Epithelial cell of proximal tubule (primary cell): ENCODE measurements around the gene TUBA3D. TPM values are rescaled to one million over a fixed set of nuclear protein-coding genes. Genes with fewer than 3 reads are reported as not detected.
"Not testable (repeated sequence)": the region's sequence is repeated elsewhere in the genome, so short reads cannot be mapped to it uniquely, and the experiment has no call there.

Source experiments
- DNase-seq: peaks from one replicate; pipeline ENCODE4 v3.0.0-alpha.2; 2011; ENCODE audit warnings: low read depth
- H3K4me3 ChIP-seq: 2 replicates; pipeline ENCODE4 v1.5.1; 2011; ENCODE audit warnings: low read depth, mild to moderate bottlenecking, low read length
- total RNA-seq: library from RNA; depleted of rRNA; stranded (reverse); fragments of >200 nt; gene quantifications from 2 replicates; pipeline ENCODE4 v1.2.3, GENCODE V29; 2015
- TF ChIP-seq, protein P1 (sequence below): conservative IDR thresholded peaks from 2 replicates; pipeline ENCODE4 v1.5.1; 2012; ENCODE audit warnings: low read depth, mild to moderate bottlenecking, low read length

The TUBA3D gene
- total RNA-seq, 1 donor from 2014 or later, result not detected

DNA sequence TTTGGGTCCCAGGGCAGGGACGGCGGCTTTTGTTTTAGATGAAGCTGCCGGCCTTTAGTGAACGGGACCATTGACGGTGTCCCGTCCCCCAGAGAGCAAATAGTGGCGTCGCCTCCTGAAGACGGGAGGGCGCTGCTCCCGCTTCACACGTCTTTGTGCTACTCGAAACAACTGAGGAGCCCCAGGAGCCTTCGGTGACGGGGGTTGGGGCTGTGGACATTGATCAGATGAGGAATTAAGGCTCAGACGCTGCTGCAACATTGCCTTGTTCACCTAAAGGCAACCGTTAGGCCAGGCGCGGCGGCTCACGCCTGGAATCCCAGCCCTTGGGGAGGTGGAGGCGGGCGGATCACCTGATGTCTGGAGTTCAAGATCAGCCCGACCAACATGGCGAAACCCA is 444 bp downstream of the TUBA3D start:
- not testable (repeated sequence) for H3K4me3 ChIP-seq, DNase-seq

DNA sequence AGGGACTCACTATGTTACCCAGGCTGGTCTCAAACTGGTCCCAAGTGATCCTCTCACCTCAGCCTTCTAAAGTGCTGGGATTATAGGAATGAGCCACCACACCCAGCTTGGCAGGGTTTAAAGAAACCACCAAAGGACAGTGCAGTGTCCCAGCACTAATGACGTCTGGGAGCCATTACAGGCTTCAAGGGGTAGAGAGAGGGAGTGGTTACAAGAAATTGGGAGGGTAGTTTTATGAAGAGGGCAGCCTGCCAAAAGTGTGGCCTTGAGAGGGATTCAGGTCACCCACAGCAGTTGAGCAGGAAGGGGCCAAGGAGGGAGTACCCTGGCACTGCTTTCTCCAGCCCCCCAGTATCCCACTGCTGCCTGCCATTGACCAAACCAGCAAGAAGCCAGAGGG is 1.3 kb downstream of the TUBA3D start:
- not testable (repeated sequence) for DNase-seq, H3K4me3 ChIP-seq

DNA sequence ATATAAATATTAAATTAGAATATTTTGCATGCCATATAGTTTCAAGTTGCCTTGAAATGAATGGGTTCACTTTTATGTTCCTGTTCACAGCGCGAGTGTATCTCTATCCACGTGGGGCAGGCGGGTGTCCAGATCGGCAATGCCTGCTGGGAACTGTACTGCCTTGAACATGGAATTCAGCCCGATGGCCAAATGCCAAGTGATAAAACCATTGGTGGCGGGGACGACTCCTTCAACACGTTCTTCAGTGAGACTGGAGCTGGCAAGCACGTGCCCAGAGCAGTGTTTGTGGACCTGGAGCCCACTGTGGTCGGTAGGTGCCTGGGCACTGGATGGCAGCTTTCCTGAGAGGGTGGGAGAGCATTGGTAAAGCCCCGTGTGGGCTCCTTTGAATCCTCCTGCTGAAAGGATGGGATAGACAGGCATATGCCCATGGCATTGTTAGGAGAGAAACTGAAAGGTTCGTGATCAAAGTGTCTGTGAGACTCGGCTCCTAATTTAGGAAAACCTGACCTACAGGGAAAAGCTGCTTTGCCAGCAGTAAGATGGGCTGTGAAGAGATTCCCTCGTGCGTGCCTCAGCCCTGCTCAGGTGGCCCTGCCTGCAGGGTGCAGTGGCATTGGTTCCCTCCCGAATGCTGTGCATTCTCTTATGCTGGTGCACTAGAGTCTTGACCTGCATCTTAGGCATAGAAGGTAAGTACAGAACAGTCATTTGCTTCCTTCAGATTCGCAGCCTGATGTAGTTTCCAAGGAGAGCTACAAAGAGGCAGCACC is 2.3 kb downstream of the TUBA3D start:
- not testable (repeated sequence) for H3K4me3 ChIP-seq, DNase-seq

DNA sequence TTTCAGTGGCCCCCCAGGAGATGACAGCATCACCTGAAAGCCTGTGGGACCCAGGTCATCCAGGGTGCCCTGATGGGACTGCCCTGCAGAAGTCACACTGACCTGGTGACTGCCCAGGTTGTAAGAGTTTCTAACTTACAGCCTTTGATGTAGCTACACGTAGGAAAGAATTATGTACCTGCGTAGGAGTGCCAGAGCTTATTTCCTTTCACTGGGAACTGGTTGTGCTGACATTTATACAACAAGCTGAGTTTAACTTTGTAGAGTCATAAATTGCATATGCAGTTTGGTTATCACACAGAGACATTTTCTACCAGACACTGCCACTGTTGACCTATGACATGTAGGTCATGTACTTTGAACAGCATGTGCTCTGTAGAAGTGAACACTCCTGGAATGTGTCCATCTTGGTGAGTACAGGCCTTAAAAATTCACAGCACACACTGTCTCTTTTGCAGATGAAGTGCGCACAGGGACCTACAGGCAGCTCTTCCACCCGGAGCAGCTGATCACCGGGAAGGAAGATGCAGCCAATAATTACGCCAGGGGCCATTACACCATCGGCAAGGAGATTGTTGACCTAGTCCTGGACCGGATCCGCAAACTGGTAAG is 3.0 kb downstream of the TUBA3D start:
- DNase-seq, H3K4me3 ChIP-seq: not testable (repeated sequence)

- not testable (repeated sequence) for DNase-seq, H3K4me3 ChIP-seq
Measured at GRCh38 chr2:131480351-131480750, 4.4 kb downstream of the TUBA3D start.

DNA sequence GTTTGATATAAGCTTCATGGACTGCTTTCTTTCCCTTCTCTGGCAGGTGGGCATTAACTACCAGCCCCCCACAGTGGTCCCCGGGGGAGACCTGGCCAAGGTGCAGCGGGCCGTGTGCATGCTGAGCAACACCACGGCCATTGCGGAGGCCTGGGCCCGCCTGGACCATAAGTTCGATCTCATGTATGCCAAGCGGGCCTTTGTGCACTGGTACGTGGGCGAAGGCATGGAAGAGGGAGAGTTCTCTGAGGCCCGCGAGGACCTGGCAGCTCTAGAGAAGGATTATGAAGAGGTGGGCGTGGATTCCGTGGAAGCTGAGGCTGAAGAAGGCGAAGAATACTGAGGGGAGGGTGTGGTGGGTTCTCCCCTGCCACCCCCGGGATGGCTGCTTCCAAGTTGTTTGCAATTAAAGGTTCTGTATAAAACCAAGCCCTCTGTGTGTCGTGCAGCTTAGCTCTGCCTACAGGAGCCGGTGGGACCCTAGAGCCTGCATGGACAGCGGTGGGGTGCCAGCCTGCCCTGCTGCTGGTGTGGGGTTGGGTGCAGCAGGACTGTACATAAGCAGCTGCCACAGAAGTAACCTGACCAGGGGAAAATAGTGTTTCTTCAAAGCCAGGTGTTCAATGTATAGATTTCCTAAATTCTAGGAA is 6.7 kb downstream of the TUBA3D start:
- not testable (repeated sequence) for H3K4me3 ChIP-seq, DNase-seq

DNA sequence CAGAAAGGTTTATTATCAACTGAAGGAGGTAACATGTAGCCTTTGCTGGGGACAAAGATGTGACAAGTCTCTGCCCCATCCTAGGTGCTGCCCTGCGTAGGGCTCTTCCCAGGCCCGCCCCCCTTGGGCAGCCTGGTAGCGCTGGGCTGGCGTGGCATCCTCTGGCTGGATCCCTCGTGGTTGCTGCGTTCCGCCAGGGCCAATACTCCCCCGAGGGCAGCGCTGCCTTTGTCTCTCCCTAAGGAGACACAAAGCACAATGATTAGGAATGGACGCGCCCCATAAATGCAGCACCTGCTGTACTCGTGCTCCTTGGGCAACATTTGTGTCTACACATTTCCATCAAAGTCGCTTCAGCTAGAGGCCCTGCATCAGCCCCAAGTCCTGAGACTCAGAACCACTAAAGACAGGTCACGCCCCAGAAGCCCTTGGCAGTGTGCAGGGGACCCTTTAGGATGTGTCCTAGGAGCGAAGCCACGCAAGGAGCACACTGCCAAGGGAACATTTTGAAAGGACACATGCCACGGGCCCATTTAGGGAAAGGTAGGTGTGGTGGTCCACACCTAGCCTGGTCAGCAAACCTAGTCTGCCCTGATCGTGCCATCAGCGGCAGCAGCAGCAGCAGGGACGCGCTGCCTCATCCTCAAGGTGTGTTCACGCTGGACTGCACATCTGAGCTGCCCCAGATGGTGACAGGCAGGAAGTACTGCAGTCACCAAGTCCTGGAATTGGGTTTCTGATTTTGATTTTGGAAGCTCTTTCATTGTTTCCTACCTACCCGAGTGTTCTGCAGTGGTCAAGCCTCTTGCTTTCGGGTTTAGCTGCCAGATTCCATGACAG is 8.3 kb downstream of the TUBA3D start:
- not testable (repeated sequence) for DNase-seq, H3K4me3 ChIP-seq

- not testable (repeated sequence) for DNase-seq, H3K4me3 ChIP-seq
Measured at GRCh38 chr2:131484906-131485460, 9.1 kb downstream of the TUBA3D start.

DNA sequence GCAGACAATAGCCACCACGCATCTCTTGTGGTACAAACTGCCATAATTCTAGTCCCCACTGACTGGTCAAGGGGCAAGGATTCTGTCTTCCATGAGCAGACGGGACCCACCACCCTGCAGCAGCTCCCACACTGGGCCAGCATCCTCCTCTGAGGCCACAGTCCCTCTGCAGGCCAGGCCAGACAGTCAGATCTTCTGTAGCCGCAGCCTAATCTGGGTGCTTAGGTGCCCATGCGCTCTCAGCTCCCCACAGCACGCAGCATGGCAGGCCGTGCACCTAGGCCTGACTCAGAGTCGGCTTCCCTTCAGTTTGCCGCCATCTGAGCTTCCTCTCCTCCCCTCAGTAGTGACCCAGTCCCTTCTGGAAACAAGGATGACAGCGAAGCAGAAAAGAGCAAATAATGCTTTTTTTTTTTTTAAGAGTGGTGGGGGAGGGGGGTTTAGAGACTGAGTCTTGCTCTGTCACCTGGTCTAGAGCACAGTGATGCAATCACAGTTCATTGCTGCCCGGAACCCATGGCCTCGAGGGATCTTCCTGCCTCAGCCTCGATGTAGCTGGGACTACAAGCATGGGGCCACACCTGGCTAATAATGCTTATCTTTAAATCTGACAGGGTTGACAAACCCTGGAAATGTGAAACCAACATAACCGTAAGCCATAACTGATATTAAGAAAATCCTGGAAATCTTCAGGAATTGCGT is 10.4 kb downstream of the TUBA3D start:
- not testable (repeated sequence) for DNase-seq, H3K4me3 ChIP-seq

DNA sequence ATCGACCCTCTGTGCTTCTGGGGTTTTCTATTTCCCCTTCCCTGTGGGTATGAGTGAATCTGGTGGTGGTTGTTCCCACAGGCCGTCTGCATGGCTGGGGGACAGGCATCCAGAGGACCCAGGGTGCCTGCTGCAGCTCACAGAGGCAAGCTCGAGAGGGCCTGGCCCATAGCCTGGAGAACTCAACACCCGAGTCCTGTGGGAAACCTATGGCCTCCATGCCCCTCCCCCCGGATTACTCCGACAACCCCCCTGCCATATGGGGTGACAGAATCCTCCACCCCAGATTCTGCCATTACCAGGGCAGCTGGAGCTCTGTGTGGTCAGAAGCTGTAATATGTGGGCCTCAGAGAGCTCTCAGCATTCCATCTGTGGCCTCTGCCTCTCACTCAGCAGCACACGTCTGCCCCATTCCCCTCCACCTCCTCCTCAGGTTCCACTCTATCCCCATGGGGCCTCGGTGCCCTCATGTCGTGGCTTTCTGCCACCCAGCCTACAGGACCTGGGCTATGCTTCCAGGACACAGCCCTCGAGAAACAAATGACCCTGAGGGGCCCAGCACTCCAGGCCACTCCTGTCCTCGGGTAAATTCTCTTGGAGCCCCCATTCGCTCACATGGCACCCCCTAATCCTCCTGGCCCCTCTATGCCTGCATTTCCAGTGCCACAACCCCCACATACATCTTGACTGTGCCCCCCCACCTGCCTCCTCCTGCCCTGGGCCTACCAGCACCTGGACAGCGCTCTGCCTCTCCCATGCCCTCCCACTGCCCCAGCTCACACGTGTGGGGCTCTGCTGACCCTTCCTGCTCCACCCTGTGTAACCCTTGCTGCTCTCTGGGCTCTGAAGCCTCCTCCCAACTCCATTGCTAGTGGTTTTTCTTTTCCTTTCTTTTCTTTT is 12.6 kb downstream of the TUBA3D start:
- no peak overlapping the region for H3K4me3 ChIP-seq
- DNase-seq, result no peak
- TF ChIP-seq, protein P1, sequence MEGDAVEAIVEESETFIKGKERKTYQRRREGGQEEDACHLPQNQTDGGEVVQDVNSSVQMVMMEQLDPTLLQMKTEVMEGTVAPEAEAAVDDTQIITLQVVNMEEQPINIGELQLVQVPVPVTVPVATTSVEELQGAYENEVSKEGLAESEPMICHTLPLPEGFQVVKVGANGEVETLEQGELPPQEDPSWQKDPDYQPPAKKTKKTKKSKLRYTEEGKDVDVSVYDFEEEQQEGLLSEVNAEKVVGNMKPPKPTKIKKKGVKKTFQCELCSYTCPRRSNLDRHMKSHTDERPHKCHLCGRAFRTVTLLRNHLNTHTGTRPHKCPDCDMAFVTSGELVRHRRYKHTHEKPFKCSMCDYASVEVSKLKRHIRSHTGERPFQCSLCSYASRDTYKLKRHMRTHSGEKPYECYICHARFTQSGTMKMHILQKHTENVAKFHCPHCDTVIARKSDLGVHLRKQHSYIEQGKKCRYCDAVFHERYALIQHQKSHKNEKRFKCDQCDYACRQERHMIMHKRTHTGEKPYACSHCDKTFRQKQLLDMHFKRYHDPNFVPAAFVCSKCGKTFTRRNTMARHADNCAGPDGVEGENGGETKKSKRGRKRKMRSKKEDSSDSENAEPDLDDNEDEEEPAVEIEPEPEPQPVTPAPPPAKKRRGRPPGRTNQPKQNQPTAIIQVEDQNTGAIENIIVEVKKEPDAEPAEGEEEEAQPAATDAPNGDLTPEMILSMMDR, result no peak

GRCh38 chr2:131490616-131491468 is 14.9 kb downstream of the TUBA3D start:
- not testable (repeated sequence) for DNase-seq
- peak overlapping the region; percentile 59 for H3K4me3 ChIP-seq

DNA sequence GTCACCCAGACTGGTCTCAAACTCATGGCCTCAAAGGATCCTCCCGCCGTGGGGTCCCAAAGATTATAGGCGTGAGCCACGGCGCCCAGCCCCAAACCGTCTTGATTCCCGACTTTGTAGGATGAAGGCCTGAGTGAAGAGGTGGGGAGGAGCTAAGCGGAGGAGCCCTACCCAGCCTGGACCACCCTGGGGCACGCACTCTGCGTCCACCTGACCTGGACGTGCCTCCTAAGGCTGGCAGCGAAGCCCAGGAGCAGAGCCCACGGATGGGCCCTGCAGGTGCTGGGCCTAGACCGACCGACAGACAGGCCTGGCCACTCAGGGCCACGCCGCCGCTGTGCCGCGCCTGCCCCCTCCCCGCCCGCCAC is 15.5 kb downstream of the TUBA3D start:
- not testable (repeated sequence) for DNase-seq
- peak overlapping the region; percentile 59 for H3K4me3 ChIP-seq

DNA sequence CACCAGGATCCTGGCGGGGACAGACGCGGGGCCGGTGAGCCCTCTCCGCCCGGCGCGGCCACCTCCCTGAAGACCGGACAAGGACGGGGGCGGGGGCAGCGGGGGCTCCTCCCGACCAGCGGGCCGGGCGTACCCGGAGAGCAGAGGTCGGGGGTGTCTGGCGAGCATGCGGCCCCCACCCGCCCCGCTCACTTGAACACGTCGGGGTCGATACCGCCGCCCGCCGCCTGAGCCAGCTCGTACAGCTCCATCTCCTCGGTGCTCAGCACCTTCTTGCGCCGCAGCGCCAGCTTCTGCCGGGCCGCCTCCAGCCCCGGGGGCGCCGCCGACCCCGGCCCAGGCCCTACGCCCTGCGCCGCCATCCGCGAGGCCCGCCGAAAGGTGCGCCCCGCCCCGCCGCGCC is 16.1 kb downstream of the TUBA3D start, which contains the start of gene MZT2A:
Gene MZT2A, minus strand, starts transcription at position 383 of the 403 bp plus-strand sequence. Its CDS starts 21 bp downstream, at position 362.
- not testable (repeated sequence) for DNase-seq
- H3K4me3 ChIP-seq, result peak within 1 kb of the TSS; percentile 95
